ENCODE data around the gene CD55.
A peak's percentile ranks its signal among the peaks of the same experiment; 100 is the strongest.

DNA sequence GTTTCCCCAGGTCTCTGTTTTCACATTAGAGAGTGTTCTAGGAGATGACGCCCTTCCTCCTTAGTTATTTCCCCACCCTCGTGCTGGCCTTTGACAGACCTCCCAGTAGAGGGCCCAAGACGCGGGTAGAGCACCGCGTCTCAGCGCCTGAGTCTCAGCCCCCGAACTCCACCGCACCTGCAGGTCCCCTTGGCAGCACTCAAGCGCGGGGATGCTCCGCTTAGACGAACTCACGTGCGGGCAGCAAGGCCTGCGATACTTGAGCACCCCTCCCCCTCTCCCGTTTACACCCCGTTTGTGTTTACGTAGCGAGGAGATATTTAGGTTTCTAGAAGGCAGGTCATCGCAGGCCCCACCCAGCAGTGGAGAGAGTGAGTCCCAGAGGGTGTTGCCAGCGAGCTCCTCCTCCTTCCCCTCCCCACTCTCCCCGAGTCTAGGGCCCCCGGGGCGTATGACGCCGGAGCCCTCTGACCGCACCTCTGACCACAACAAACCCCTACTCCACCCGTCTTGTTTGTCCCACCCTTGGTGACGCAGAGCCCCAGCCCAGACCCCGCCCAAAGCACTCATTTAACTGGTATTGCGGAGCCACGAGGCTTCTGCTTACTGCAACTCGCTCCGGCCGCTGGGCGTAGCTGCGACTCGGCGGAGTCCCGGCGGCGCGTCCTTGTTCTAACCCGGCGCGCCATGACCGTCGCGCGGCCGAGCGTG lies at the start of gene CD55:
- TF ChIP-seq, protein P1, sequence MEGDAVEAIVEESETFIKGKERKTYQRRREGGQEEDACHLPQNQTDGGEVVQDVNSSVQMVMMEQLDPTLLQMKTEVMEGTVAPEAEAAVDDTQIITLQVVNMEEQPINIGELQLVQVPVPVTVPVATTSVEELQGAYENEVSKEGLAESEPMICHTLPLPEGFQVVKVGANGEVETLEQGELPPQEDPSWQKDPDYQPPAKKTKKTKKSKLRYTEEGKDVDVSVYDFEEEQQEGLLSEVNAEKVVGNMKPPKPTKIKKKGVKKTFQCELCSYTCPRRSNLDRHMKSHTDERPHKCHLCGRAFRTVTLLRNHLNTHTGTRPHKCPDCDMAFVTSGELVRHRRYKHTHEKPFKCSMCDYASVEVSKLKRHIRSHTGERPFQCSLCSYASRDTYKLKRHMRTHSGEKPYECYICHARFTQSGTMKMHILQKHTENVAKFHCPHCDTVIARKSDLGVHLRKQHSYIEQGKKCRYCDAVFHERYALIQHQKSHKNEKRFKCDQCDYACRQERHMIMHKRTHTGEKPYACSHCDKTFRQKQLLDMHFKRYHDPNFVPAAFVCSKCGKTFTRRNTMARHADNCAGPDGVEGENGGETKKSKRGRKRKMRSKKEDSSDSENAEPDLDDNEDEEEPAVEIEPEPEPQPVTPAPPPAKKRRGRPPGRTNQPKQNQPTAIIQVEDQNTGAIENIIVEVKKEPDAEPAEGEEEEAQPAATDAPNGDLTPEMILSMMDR (conservative IDR thresholded peaks at IDR 0.05; ENCODE audit: low read depth, low read length), result peak; percentile 72
- TF ChIP-seq EZH2 (IDR thresholded peaks at IDR 0.05; ENCODE audit: low read length, unreplicated experiment) (no peak), EZH2phosphoT487 (IDR thresholded peaks at IDR 0.05; ENCODE audit: borderline replicate concordance, low read length) (peak; percentile 70; the same call in 1 of the 2 replicates)

Data from PC-3 (cell line).